Heart left ventricle (tissue), 13 donors: ENCODE data around the gene FAM98C.

Experiments
- CTCF ChIP-seq, 12 donors: fragments of 200-600 bp; sonication (generic) in 4 of 12; IDR thresholded peaks; one replicate each; pipeline versions ENCODE4 v1.5.0 to v1.8.0; 2018 to 2022; ENCODE audit warnings: antibody characterized with exemption in 12 of 12, mild to moderate bottlenecking in 5 of 12
- POLR2A ChIP-seq, 2 donors: fragments of 450-650 bp; IDR thresholded peaks; one replicate each; pipeline ENCODE4 v1.6.1; 2017; ENCODE audit warnings: antibody characterized with exemption in 2 of 2, mild to moderate bottlenecking in 2 of 2, moderate library complexity in 2 of 2
- donor health status: ischemic (EF 13 %, LVEDD 7.1; RV severe dilation, severe dysfunction).
- donor health status: DM: no; HTN: yes; CAD: no.
- donor health status: DM: no; HTN: no; CAD: no.
- donor health status: ischemic (EF 25% LVEDD 6.9; RV normal size, moderate dysfunction).
- donor health status: ischemic (EF 25% LVEDD 5.7; RV mildly dilated, moderate dysfunction).
- donor health status: ischemic (EF 35%, LVEDD 5.7; RV mildly dilated, moderate dysfunction).
- donor health status: nonischemic (EF 11% LVEDD 7.7; RV severe dilation, severe dysfunction).
- donor health status: DM: yes; HTN: yes; CAD: no.
- donor health status: PGD.
- donor health status: ischemic (EF 29% LVEDD 5.4; RV normal size, mild dysfunction).
- donor health status: nonischemic (EF 23%, LVEDD 6.1; RV moderate dilation, normal function).

DNA sequence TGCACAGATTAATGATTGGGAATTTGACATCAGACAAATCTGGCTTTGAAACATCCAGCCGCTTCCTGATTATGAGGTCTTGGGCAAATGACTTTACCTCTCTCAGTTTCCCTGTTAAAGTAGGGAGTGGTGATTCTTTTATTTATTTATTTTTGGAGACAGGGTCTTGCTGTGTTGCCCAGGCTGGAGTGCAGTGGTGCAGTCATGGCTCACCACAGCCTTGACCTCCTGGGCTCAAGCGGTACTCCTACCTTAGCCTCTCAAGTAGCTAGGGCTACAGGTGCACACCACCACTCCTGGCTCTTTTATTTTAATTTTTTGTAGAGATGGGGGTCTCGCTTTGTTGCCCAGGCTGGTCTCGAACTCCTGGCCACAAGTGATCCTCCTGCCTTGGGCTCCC lies 25.8 kb upstream of the FAM98C start:
- TF ChIP-seq CTCF (IDR thresholded peaks at IDR 0.05) (no peak), POLR2A (IDR thresholded peaks at IDR 0.05) (no peak)
